H1 (cell line): ENCODE measurements around the gene SDF2. TPM values are rescaled to one million over a fixed set of nuclear protein-coding genes. Genes with fewer than 3 reads are reported as not detected.

Experiments used
- EGR1 ChIP-seq: IDR thresholded peaks from 2 replicates; pipeline ENCODE4 v1.6.1; 2011; ENCODE audit warnings: low read depth, low read length, borderline replicate concordance
- KDM4A ChIP-seq: IDR thresholded peaks from one replicate; pipeline ENCODE4 v1.7.1; 2012; ENCODE audit warnings: low read depth, mild to moderate bottlenecking, moderate library complexity, low read length, inconsistent platforms; ENCODE audit not compliant: severe bottlenecking
- MAFK ChIP-seq: IDR thresholded peaks from 2 replicates; pipeline ENCODE4 v1.6.1; 2012; ENCODE audit warnings: low read depth, mild to moderate bottlenecking, improper control_type of control experiment, low read length
- NRF1 ChIP-seq: IDR thresholded peaks from 2 replicates; pipeline ENCODE4 v1.6.1; 2011; ENCODE audit warnings: mild to moderate bottlenecking, low read depth, low read length, improper control_type of control experiment
- PHF8 ChIP-seq: fragments of 200-600 bp; sonication (generic); conservative IDR thresholded peaks from 2 replicates; pipeline ENCODE4 v1.7.1; 2012; ENCODE audit warnings: low read depth, mild to moderate bottlenecking, inconsistent platforms, low read length, moderate library complexity
- POLR2A ChIP-seq, 2 experiments: IDR thresholded peaks; 1 replicate in 1 of 2; 2 replicates in 1 of 2; pipeline ENCODE4 v1.6.1; 2011; ENCODE audit warnings: low read depth in 2 of 2, low read length in 2 of 2, mild to moderate bottlenecking in 2 of 2; ENCODE audit errors: control extremely low read depth in 1 of 2
- RBBP5 ChIP-seq: IDR thresholded peaks from 2 replicates; pipeline ENCODE4 v1.7.1; 2012; ENCODE audit warnings: low read depth, mild to moderate bottlenecking, inconsistent platforms, low read length, moderate library complexity, borderline replicate concordance
- TBP ChIP-seq: IDR thresholded peaks from 2 replicates; pipeline ENCODE4 v1.6.1; 2011; ENCODE audit warnings: low read depth, low read length, improper control_type of control experiment
- polyA plus RNA-seq, 7 experiments: library from polyadenylated mRNA; depleted of rRNA in 3 of 7; stranded (reverse) in 5 of 7; unstranded in 2 of 7; fragments of >200 nt in 5 of 7; fragments of 200-250 nt in 2 of 7; gene quantifications; 1 replicate in 5 of 7; 2 replicates in 1 of 7; 4 replicates in 1 of 7; pipeline versions ENCODE4 v1.2.1 to v1.2.3, GENCODE V29; 2011 to 2013; ENCODE audit warnings: missing spikeins in 2 of 7, mixed read lengths in 2 of 7
- total RNA-seq: library from RNA; stranded (reverse); fragmentation: NEBNext Ultra II Directional; extraction: Animal tissue kit (Norgen Biotek cat#: 25700); gene quantifications from 2 replicates; pipeline ENCODE4 v1.2.1, GENCODE V29; 2021
- TF ChIP-seq, protein P1 (sequence below): IDR thresholded peaks from 2 replicates; pipeline ENCODE4 v1.6.1; 2012; ENCODE audit warnings: low read length, inconsistent platforms
- TF ChIP-seq, protein P2 (sequence below): IDR thresholded peaks from 2 replicates; pipeline ENCODE4 v1.6.1; 2012; ENCODE audit warnings: inconsistent platforms

Gene SDF2
- total and polyA plus RNA-seq, 2 of the 8 experiments (the other 6 are each of a cell fraction or from before 2014, with no cell fraction given) = 44.8 to 65.4 TPM

GRCh38 chr17:28710861-28711722 lies 49.4 kb upstream of the SDF2 start (continued):
- no peak for TF ChIP-seq RBBP5
- TF ChIP-seq, protein P1, sequence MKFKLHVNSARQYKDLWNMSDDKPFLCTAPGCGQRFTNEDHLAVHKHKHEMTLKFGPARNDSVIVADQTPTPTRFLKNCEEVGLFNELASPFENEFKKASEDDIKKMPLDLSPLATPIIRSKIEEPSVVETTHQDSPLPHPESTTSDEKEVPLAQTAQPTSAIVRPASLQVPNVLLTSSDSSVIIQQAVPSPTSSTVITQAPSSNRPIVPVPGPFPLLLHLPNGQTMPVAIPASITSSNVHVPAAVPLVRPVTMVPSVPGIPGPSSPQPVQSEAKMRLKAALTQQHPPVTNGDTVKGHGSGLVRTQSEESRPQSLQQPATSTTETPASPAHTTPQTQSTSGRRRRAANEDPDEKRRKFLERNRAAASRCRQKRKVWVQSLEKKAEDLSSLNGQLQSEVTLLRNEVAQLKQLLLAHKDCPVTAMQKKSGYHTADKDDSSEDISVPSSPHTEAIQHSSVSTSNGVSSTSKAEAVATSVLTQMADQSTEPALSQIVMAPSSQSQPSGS = 0 out of 2 replicates have a peak, but pooled peaks have one; percentile 26
- TF ChIP-seq POLR2A (IDR thresholded peaks at IDR 0.05; ENCODE audit: control extremely low read depth in 1 of 2, low read depth in 2 of 2, low read length in 2 of 2) = peak; percentile 96 to 99
- TF ChIP-seq PHF8 = peak; percentile 90
- TF ChIP-seq NRF1 = no peak
- TF ChIP-seq TBP = peak; percentile 89
- no peak for TF ChIP-seq MAFK
- no peak for TF ChIP-seq EGR1
- TF ChIP-seq, protein P2, sequence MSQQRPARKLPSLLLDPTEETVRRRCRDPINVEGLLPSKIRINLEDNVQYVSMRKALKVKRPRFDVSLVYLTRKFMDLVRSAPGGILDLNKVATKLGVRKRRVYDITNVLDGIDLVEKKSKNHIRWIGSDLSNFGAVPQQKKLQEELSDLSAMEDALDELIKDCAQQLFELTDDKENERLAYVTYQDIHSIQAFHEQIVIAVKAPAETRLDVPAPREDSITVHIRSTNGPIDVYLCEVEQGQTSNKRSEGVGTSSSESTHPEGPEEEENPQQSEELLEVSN = peak; percentile 83; the same call in 1 of the 2 replicates
- TF ChIP-seq KDM4A = peak; percentile 46
